ENCODE measurements around the gene NANOGP8.

- TF ChIP-seq, protein P1, sequence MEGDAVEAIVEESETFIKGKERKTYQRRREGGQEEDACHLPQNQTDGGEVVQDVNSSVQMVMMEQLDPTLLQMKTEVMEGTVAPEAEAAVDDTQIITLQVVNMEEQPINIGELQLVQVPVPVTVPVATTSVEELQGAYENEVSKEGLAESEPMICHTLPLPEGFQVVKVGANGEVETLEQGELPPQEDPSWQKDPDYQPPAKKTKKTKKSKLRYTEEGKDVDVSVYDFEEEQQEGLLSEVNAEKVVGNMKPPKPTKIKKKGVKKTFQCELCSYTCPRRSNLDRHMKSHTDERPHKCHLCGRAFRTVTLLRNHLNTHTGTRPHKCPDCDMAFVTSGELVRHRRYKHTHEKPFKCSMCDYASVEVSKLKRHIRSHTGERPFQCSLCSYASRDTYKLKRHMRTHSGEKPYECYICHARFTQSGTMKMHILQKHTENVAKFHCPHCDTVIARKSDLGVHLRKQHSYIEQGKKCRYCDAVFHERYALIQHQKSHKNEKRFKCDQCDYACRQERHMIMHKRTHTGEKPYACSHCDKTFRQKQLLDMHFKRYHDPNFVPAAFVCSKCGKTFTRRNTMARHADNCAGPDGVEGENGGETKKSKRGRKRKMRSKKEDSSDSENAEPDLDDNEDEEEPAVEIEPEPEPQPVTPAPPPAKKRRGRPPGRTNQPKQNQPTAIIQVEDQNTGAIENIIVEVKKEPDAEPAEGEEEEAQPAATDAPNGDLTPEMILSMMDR (IDR thresholded peaks at IDR 0.05): no peak
- TF ChIP-seq POLR2A (IDR thresholded peaks at IDR 0.05): no peak
These were observed 46.3 kb downstream of the NANOGP8 start for GRCh38 chr15:35038626-35039451.
